BE2C (cell line): ENCODE results near the gene IRF6.

Experiments
- DNase-seq: peaks from one replicate; pipeline ENCODE4 v3.0.0-alpha.2; 2020
- H3K27me3 ChIP-seq: fragments of 250-450 bp; sonication (Bioruptor Pico); 2 replicates; pipeline ENCODE4 v1.5.1; 2020; ENCODE audit warnings: mild to moderate bottlenecking
- H3K36me3 ChIP-seq: fragments of 250-450 bp; sonication (Bioruptor Pico); 2 replicates; pipeline ENCODE4 v1.5.1; 2020; ENCODE audit warnings: mild to moderate bottlenecking
- H3K4me1 ChIP-seq: fragments of 250-450 bp; sonication (Bioruptor Pico); 2 replicates; pipeline ENCODE4 v1.5.1; 2020
- H3K4me3 ChIP-seq: 2 replicates; pipeline ENCODE4 v1.5.1; 2011; ENCODE audit warnings: low read depth, low read length
- H3K9me3 ChIP-seq: fragments of 250-450 bp; sonication (Bioruptor Pico); 2 replicates; pipeline ENCODE4 v1.5.1; 2020
- CTCF ChIP-seq: IDR thresholded peaks from 2 replicates; pipeline ENCODE4 v1.5.1; 2012; ENCODE audit warnings: mild to moderate bottlenecking, low read depth, low read length

The IRF6 gene

GRCh38 chr1:209838537-209838936, 32.6 kb upstream of the IRF6 start:
- Histone ChIP-seq H3K4me1 (no peaks in the 10 kb centered on the region), H3K36me3 (peaks cover 96% of the 10 kb centered on the region), H3K9me3 (no peaks in the 10 kb centered on the region), H3K4me3 (no peak overlapping the region), H3K27me3 (no peaks in the 10 kb centered on the region)
- TF ChIP-seq CTCF: no peak
- DNase-seq: no peak

GRCh38 chr1:209837671-209838070, 31.7 kb upstream of the IRF6 start:
- Histone ChIP-seq H3K27me3 (no peaks in the 10 kb centered on the region), H3K9me3 (no peaks in the 10 kb centered on the region), H3K36me3 (peaks cover 96% of the 10 kb centered on the region), H3K4me3 (no peak overlapping the region), H3K4me1 (no peaks in the 10 kb centered on the region)
- no peak for DNase-seq
- no peak for TF ChIP-seq CTCF

- H3K36me3 ChIP-seq: peaks cover 94% of the 10 kb centered on the region
- DNase-seq: no peak
- no peaks in the 10 kb centered on the region for H3K9me3 ChIP-seq
- H3K4me3 ChIP-seq: no peak overlapping the region
- TF ChIP-seq CTCF: no peak
- no peaks in the 10 kb centered on the region for H3K27me3 ChIP-seq
- H3K4me1 ChIP-seq: no peaks in the 10 kb centered on the region
Measured at GRCh38 chr1:209835782-209836298, 29.9 kb upstream of the IRF6 start.

- Histone ChIP-seq H3K9me3 (no peaks in the 10 kb centered on the region), H3K36me3 (peaks cover 56% of the 10 kb centered on the region), H3K27me3 (no peaks in the 10 kb centered on the region), H3K4me3 (no peak overlapping the region), H3K4me1 (no peaks in the 10 kb centered on the region)
- DNase-seq: no peak
- TF ChIP-seq CTCF: no peak
Measured at GRCh38 chr1:209831615-209832014, 25.7 kb upstream of the IRF6 start.

GRCh38 chr1:209830722-209831121, 24.8 kb upstream of the IRF6 start:
- Histone ChIP-seq H3K36me3 (peaks cover 52% of the 10 kb centered on the region), H3K4me1 (no peaks in the 10 kb centered on the region), H3K9me3 (no peaks in the 10 kb centered on the region), H3K27me3 (no peaks in the 10 kb centered on the region), H3K4me3 (no peak overlapping the region)
- no peak for TF ChIP-seq CTCF
- DNase-seq: no peak

GRCh38 chr1:209829716-209830115, 23.8 kb upstream of the IRF6 start:
- TF ChIP-seq CTCF: no peak
- DNase-seq: no peak
- Histone ChIP-seq H3K9me3 (no peaks in the 10 kb centered on the region), H3K36me3 (peaks cover 42% of the 10 kb centered on the region), H3K27me3 (no peaks in the 10 kb centered on the region), H3K4me1 (no peaks in the 10 kb centered on the region), H3K4me3 (peak overlapping the region; percentile 77; the same call in 1 of the 2 replicates)
